Measurements from ENCODE around the gene CD300LG.

CD300LG gene

DNA sequence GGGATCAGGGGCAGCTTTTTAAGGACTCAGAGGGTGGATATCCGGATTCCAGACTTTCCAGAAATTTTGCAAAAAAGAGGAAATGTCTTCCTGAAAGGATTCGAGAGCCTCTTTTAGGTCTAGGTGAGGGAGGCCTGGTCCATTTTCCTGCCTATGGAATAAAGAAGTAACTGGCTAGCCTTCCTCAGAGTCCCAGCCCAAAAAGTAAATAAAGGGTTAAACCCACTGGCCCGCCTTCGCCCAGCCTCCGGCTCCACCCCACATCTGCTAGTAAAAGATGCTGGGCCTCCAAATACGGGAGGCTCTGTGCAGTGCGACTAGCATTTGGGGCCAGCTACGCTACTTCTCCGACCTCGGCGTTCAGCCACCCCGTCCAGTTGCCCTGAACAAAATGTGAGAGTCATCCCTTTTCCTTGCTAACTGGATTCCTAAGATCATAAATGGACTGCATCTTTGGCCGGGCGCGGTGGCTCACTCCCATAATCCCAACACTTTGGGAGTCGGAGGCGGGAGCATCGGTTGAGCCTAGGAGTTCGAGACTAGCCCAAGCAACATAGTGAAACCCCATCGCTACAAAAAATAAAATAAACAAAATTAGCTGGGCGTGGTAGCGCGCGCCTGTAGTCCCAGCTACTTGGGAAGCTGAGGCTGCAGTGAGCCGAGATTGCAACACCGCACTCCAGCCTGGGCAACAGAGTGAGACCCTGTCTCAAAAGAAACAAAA, 61.2 kb downstream of the CD300LG start:
- Histone ChIP-seq H3K4me1 (ENCODE audit: control insufficient read depth, insufficient read depth, low read length) (peaks cover 5% of the 10 kb centered on the region), H3K27ac (ENCODE audit: low read depth, low read length) (peak overlapping the region; percentile 97), H3K9ac (ENCODE audit: low read length) (no peak overlapping the region), H3K27me3 (ENCODE audit: control insufficient read depth, insufficient read depth, low read length) (peaks cover 8% of the 10 kb centered on the region), H3K36me3 (ENCODE audit: control insufficient read depth, insufficient read depth, low read length) (no peaks in the 10 kb centered on the region), H3K4me3 (ENCODE audit: low read length) (peak overlapping the region; percentile 71)

DNA sequence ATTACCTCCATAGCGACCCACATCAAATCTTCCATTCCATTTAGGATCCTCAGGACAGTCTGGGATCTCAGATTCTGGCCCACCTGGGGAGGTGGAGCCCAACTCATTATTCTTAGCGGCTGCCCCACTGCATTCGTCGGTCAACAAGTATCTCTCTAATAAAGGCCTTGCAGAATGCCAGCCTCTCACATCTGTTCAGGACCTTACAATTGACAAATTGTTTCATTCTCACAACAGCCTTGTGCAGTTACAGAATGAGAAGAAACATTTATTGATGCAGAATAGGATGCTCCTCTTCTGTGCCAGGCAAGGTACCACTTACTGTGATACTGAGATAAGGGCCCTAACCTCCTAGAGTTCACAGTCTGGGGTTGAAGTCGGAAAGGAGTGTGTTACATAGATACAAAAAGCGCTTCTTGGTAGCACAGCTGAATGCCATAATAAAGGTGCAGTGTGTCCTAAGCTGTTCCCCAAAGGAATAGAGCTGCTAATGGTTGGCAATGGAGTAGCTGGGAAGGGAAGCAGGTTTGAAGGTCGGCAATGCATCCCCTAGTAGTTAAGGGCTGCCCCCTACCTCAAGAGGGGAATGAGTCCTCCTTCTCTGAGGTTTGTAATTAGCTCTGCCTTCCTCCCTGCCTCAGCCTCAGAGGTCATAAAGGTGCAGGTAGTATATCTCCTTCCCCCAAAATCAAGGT, 62.7 kb downstream of the CD300LG start:
- Histone ChIP-seq H3K9ac (ENCODE audit: low read length) (no peak overlapping the region), H3K4me1 (ENCODE audit: control insufficient read depth, insufficient read depth, low read length) (peaks cover 5% of the 10 kb centered on the region), H3K36me3 (ENCODE audit: control insufficient read depth, insufficient read depth, low read length) (no peaks in the 10 kb centered on the region), H3K4me3 (ENCODE audit: low read length) (no peak overlapping the region), H3K27me3 (ENCODE audit: control insufficient read depth, insufficient read depth, low read length) (peaks cover 8% of the 10 kb centered on the region), H3K27ac (ENCODE audit: low read depth, low read length) (no peak overlapping the region)

DNA sequence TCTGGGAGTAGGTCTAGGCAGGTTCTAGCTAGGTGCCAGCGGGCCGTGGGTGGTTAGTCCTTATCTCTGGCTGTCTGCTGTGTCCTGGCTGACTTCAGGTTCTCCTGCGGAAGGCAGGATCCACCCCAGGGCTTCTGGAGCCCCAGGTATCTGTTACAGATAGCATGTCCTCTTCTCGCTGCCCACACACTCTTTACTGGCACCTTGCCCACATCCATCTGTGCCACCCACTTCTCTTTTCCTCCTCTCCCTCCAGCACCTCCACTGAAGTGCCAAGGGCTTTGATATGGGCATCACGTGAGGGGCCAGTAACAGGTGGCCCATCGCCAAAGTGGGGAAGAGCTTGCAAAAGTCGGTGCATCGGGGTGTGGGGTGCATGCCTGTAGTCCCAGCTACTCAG, 64.9 kb downstream of the CD300LG start:
- no peak overlapping the region for H3K9ac ChIP-seq (ENCODE audit: low read length)
- no peaks in the 10 kb centered on the region for H3K4me1 ChIP-seq (ENCODE audit: control insufficient read depth, insufficient read depth, low read length)
- peaks cover 4% of the 10 kb centered on the region for H3K27me3 ChIP-seq (ENCODE audit: control insufficient read depth, insufficient read depth, low read length)
- H3K4me3 ChIP-seq (ENCODE audit: low read length): no peak overlapping the region
- no peaks in the 10 kb centered on the region for H3K36me3 ChIP-seq (ENCODE audit: control insufficient read depth, insufficient read depth, low read length)
- no peak overlapping the region for H3K27ac ChIP-seq (ENCODE audit: low read depth, low read length)

DNA sequence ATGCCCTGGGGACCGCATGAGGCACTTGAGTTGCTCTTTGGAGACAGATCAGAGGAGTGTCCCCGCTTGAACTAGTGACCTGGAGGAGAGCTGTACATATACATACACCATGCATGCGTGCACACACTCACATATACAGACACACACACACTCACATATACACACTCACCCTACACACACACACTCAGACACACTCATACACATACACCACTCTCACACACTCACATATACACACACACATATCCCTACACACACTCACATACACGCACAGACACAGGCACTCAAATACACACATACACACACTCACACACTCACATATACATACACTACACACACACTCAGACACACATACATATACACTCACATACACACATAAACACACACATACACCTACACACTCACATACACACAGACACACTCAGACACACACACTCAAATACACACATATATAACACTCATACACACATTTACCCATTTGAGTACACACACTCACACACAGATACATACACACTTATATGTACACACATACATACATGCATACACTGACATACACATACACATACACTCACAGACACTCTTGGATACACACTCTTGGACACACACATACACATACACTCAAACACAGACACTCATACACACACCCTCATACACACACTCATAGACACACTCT, 65.8 kb downstream of the CD300LG start:
- no peak overlapping the region for H3K27ac ChIP-seq (ENCODE audit: low read depth, low read length)
- H3K4me1 ChIP-seq (ENCODE audit: control insufficient read depth, insufficient read depth, low read length): no peaks in the 10 kb centered on the region
- no peak overlapping the region for H3K9ac ChIP-seq (ENCODE audit: low read length)
- H3K4me3 ChIP-seq (ENCODE audit: low read length): no peak overlapping the region
- peaks cover 2% of the 10 kb centered on the region for H3K27me3 ChIP-seq (ENCODE audit: control insufficient read depth, insufficient read depth, low read length)
- no peaks in the 10 kb centered on the region for H3K36me3 ChIP-seq (ENCODE audit: control insufficient read depth, insufficient read depth, low read length)
